GM18520 (cell line): ENCODE measurements around the gene STPG2.
"Not testable (repeated sequence)": the region's sequence is repeated elsewhere in the genome, so short reads cannot be mapped to it uniquely, and the experiment has no call there.

Experiments
- ATAC-seq: cut with Tn5 transposase; IDR thresholded peaks from one replicate; pipeline ENCODE4 v1.9.1; 2021; ENCODE audit not compliant: unreplicated experiment

The STPG2 gene

DNA sequence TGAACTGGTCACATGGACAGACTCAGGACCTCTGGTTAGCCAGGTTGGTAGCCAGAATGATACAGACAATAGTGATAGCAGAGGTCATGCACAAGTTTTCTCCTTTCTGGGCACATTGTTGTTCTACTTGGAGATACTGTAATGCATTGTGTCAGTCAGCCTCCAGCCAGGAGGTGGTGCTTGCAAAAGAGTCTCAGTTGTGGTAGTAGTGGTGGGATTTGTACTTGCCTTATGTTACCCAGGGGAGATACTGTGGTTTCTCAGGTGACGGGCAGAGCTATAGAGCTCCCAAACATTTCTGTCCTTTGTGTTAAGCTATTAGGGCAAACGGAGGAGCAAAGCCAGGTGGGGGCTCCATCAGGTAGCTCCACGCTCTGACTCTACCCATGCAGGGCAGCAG, 190.5 kb downstream of the STPG2 start:
- no peak for ATAC-seq

DNA sequence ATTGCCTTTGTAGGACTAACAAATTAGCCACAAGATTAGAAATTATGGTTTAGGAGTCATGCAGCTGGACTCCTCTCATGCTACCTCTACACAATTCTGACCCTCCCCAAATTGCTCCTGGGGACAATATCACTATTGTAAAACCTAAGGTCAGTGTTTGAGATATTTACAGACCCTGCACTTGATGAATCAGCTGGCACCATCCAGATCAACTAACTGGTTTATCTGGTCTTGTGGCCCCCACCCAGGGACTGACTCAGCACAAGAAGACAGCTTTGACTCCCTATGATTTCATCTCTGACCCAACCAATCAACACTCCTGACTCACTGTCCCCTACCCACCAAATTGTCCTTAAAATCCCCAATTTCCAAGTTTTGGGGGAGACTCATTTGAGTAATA, 192.4 kb downstream of the STPG2 start:
- ATAC-seq: no peak

DNA sequence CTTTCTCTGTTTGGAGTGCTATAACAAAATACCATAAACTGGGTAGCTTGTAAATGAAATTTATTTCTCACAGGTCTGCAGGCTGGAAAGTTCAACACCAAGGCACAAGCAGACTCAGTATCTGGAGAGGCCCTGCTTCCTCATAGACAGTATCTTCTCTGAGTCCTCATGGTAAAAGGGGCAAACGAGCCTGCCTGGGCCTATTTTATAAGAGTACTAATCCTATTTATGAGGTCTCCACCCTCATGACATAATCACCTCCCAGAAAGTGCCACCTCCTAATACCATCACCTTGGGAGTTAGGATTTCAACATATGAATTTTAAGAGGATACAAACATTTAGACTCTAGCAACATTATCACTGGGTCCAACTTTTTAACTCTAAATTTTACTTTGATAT, 200.3 kb downstream of the STPG2 start:
- ATAC-seq: no peak

DNA sequence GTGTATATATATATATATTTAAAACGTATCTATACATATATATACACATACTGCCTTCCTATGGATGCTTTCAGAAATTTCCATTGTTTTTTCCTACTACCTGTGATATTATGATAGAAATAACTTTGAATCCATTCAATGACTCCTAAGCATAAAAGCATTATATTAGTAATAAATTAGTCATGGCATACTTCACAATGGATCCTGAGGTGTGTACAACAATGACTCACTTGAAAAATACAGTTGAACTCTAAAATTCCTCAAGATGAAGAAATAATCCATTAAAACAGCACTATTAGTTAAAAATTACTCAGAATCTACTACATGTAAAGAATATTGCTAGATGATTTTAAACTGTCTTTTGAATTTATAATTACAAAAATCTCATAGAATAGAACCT, 201.1 kb downstream of the STPG2 start:
- ATAC-seq: no peak

DNA sequence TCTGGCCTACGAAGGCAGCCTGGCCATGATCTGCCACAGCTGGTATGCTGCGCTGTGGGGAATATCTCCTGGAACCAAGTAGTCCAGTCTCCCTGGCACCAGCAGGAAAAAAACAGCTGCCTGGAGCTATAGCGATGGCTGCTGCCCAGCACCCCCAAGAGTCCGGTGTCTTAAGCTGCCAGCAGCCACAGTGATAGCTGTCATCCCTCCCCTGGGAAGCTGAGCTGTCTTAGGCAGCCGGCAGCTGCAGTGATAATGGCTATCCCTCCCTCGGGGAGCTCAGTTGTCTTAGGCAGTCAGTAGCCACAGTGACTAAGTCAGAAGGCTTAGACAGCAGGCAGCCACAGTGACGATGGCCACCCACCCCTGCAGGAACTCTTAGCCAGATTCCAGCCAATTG, 205.1 kb downstream of the STPG2 start:
- no peak for ATAC-seq

DNA sequence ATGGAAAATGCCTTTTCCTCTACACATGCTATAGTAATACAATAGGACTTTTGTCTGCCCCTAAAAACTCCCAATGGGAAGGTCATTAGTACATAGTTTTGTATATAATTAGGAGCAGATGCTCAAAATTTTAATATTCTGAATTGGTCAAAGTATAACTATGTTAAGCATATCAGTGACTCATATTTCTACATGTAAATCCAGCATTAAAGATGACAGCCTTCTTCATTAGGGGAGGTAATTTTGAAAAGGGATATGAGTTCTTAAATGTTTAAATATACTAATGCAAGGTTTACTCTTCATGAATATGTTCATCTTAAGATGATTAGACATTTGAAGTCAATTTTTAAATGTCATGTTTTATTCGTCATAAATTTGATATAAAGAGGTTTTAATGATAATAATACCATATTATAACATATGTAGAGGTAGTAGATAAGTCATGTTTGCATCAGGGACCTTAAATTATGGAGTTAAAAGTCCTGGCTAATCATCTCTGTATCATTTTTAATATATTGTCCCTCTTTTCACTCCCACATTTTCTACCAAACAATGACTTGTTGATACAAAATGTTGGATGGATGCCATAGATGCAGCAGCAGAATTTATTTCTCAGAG, 218.8 kb downstream of the STPG2 start:
- ATAC-seq: no peak

DNA sequence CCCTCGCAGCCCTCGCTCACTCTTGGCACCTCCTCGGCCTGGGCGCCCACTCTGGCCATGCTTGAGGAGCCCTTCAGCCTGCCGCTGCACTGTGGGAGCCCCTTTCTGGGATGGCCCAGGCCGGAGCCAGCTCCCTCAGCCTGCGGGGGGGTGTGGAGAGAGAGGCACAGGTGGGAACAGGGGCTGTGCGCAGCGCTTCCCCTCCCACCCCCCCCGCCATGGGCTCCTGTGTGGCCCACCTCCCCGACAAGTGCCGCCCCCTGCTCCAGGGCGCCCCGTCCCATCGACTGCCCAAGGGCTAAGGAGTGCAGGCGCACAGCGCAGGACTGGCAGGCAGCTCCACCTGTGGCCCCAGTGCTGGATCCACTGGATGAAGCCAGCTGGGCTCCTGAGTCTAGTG, 220.2 kb downstream of the STPG2 start:
- no peak for ATAC-seq

DNA sequence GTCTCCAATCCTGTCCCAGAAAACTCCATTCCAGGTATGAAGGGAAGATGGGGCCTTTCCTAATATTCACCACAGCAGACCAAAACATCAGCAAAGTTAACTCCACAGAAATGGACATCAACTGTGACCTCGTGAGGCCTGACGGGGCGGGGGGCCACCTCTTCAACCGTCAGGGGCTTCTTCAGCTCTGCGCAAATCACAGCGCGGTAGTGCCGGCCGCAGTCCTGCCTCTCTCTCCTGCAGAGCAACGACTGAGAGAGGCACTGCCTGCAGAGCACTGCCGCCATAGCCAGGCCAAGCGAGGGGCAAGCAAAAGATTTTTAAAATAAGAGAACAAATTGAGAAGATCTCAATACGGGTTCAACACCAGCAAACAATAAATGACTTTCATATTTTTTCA, 226.2 kb downstream of the STPG2 start:
- no peak for ATAC-seq

DNA sequence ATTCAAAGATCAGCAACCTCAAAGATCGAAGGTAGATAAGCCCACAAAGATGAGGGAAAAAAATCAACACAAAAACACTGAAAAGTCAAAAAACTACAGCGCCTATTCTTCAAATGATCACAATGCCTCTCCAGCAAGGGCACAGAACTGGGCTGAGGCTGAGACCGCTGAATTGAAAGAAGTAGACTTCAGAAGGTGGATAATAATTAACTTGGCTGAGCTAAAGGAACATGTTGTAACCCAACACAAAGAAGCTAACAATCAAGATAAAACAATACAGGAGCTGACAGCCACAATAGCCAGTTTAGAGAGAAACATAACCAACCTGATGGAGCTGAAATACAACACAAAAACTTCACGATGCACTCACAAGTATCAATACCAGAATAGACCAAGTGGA, 231.1 kb downstream of the STPG2 start:
- ATAC-seq: no peak

DNA sequence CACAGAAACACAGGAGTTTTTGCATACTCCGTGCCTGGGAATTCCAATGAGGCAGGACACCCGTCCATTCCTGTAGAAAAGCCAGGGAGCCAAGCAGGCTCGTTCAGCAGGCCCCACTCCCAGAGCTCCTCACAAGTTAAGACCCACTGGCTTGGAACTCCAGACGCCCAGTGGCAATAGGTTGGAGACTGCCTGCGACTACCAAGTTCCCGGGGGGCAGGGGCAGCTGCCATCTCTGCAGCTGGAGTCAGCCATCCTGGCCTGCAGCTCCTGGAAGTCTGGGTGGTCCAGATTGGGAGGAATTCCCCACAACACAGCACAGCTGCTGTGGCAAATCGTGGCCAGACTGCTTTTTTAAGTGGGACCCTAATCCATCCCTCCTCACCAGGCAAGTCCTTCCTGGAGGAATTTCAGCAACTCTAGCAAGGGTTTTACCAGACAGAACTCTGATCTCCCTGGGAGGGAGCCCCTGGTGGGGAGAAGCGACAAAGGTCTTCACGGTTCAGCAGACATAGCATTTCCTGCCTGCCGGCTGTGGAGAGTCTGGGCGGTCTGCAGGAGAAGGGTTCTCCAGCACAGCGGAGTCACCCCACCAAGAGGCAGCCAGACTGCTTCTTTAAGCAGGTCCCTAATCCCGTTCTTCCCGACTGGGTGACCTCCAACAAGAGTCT, 231.9 kb downstream of the STPG2 start:
- ATAC-seq: no peak

DNA sequence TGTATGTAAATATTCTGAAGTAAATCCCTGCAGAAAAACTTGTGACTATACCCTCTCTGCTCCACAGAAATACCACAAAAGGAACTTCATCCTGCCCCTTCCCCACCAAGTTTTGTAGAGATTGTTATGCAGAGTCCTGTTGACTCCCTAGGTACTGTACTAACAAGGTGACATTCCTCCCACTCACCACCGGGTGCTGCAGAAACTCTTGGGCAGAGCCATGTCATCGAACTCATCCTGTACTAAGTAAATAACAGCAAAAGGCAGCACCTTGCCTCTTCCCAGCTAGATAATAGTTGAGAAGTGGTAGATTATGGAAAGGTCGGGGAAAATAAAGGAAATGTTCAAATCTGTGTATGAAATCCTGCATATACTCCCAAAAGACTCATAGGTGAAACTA, 233.3 kb downstream of the STPG2 start:
- ATAC-seq: no peak

DNA sequence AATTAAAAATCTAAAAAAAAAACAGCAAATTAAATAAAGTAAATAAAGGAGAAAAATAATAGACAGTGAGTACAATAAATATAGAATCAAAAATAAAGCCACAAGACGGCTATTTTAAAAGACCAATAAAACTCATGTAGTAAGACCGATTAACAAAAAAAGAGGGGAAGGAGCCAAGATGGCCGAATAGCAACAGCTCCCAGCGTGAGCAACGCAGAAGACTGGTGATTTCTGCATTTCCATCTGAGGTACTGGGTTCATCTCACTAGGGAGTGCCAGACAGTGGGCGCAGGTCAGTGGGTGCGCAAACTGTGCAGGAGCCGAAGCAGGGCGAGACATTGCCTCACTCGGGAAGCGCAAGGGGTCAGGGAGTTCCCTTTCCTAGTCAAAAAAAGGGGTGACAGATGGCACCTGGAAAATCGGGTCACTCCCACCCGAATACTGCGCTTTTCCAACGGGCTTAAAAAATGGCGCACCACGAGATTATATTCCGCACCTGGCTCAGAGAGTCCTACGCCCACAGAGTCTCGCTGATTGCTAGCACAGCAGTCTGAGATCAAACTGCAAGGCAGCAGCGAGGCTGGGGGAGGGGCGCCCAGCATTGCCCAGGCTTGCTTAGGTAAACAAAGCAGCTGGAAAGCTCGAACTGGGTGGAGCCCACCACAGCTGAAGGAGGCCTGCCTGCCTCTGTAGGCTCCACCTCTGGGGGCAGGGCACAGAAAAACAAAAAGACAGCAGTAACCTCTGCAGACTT, 239.7 kb downstream of the STPG2 start:
- not testable (repeated sequence) for ATAC-seq

DNA sequence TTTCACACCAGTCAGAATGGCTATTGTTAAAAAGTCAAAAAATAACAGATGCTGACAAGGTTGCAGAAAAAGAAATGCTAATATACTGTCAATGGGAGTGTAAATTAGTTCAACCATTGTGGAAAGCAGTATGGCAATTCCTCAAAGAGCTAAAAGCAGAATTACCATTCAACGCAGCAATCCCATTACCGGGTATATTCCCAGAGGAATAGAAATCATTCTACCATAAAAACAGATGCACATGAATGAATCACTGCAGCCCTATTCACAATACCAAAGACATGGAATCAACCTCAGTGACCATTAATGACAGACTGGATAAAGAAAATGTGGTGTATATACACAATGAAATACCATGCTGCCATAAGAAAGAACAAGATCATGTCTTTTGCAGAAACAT, 243.0 kb downstream of the STPG2 start:
- ATAC-seq: no peak

DNA sequence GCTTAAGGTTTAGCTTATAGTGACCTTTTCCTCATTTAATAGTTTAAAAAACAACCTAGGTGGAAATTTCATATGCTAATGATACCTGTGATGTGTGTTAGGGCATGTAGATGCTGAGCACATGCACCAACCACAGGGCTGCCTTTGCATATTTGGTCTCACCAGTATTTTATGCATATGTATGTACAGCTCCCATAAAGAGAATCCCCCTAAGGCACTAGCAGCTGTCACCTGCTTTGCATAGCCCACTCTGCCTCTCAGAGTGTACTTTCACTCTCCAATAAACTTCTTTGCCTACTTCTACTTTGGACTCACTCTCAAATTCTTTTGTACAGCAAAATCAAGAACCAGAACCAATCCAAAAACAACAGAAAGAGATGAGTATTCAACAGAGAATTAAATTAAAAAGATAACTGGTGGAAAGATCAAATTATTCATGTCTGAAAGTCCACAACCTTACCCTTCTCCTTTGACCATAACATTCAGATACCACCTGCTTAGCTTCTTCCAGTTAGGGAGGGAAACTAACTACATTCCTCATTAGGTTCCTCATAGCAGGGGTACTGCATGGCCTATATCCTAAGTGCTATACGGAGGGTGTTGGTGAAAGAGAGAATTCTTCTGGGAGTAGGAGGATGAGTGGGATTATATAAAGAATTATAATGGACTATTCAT, 250.5 kb downstream of the STPG2 start:
- ATAC-seq: no peak

DNA sequence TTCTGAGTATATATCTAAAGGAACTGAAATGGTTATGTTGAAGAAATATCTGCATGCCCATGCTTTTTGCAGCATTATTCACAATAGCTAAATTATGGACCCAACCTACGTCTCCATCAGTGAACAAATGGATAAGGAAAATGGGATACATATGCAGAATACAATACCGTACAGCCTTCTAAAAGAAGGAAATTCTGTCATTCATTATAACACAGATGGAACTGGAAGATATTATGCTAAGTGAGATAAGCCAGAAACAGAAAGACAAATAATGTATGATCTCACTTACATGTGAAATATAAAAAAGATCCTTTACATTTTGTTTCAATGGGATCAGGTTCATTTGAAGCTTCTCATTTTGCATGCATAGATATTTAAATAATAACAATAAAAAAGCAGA, 263.3 kb downstream of the STPG2 start:
- ATAC-seq: no peak

DNA sequence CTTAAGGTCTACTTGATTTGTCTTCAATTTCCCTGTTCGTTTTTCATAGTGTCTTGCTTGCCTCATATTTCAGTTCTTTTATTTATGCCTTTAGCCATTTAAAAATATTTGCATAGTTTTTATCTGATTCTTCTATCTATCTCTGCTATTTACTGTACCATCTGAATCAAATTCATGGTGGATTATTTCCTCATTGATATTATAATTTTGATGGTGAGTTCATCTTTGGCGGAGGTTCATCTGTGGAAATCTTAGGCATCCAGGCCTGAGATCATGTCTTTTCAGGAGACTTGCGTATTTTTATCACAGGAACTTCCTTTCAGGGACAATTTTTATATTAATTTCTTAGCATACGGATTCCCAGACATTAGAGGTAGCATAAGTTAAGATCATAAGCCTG, 275.2 kb downstream of the STPG2 start:
- no peak for ATAC-seq

DNA sequence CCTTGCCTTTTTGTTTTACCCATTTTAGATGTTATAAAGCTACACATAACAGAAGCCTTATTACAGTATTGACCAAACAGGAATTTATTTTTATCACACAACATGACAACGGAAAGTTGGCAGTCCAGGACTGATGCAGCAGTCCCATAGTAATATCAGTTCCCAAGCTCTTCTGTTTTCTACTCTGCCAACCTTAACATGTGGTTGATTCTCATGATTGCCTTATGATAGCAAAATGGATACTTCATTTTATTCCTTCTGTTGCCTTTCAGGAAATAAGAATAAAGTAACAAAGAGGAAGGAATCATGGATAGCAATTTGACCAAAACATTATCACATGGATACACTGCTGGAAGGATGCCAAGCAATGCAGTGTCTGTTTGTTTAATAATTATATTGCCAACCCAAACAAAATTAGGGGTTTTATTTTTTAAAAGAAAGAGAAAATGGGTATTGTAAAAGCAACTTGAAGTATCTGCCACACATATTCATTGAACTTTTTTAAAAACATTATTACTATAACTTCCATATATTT, 275.7 kb downstream of the STPG2 start:
- ATAC-seq: no peak

DNA sequence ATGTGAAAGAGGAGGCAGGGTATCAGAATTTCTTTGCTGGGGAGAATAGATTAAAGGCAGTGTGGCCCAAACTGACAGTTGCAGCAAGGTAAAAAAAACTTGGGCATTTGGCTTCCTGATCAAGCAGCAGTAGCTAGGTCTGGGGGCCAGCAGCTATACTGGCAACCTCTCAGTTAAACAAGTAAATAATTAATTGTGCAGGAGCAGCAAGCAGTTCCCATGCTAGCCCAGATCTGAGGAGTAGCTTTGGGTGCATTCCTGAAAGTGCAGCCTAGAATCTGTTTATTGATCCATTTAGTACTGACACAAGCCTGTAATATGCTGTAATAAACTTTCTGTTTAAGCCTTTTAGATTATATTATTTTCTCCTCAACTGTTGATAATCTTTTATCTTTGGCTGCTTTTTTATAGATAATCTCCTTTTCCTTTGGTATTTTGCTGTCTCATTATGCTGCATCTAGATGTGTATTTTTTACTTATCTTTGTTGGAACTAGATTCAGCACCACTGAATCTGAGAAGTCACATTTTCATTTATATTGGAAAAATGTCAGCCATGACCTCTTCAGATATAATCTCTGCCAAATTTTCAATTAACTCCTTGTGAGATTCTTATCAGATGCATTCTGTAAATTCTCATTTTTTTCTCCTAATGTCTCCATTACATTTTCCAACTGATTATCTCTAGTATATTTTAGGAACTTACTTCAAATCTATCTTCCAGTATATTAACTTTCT, 276.3 kb downstream of the STPG2 start:
- ATAC-seq: no peak

DNA sequence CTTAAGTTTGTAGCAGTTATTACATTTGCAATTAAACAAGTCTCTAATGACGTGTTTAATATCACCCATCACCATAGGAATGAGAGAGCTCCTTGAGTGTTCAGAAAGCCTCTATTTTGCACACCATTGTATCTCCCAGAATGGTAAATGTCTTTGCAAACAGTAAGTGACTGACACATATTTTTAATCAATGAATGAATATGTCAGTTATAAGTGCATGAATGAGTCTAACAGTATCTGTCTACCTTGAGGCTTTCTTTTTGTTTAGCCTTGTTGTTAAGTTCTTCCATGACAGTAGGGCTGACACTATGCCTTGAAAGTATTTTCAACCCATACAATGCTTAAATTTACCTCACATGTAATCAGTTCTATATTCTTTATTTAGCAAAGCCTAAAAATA, 292.2 kb downstream of the STPG2 start:
- ATAC-seq: no peak

DNA sequence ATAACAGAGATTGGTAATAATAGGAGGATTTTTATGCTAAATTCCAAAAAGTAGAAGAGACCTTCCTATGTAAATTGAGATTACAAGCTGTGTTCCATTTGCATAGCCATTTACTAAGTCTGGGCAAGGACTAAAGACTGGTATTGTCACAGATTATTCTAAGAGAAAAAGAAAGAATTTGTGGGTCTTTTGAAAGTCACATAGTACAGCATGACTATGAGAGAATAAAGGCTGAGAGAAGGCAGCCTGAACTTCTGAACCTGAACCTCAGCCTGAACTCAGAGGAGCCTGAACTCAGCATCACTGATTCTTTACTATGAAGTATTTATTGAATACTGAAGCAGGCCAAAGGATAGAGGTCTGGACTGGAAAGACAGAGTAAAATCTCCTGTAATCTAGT, 297.5 kb downstream of the STPG2 start:
- ATAC-seq: no peak

DNA sequence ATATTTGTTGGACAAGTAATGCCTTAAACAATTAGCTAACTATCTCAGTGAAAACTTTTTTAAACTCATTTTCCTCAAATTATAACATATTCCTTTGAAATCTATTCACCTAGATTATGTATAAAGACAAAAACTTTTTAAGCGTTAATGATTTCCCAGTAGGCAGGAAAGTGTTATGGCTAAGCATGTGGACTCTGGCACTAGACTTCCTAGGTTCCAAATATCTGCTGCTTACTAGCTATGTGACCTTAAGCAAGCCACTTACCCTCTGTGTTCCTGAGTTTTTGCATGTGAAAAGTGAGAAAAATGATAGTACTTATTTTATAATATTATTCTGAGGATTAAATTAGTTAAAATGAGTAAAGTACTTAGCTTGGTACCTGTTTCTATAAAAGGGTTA, 301.8 kb downstream of the STPG2 start:
- no peak for ATAC-seq
